Activated naive CD4-positive, alpha-beta T cell treated with anti-CD3 and anti-CD28 coated beads, Interleukin-2, amount 50 U/mL, for 24 hours (primary cell): ENCODE data around the gene PEPD.

Experiments used
- H3K27ac Mint-ChIP-seq: one replicate; pipeline ENCODE4 v1.8.0; 2021; ENCODE audit warnings: mild to moderate bottlenecking, mixed read lengths
- H3K27me3 Mint-ChIP-seq: one replicate; pipeline ENCODE4 v1.8.0; 2021; ENCODE audit warnings: mixed read lengths
- H3K36me3 Mint-ChIP-seq: one replicate; pipeline ENCODE4 v1.8.0; 2021; ENCODE audit warnings: mixed read lengths
- H3K4me1 Mint-ChIP-seq: one replicate; pipeline ENCODE4 v1.8.0; 2021; ENCODE audit warnings: mixed read lengths
- H3K4me3 Mint-ChIP-seq: one replicate; pipeline ENCODE4 v1.8.0; 2021; ENCODE audit warnings: mild to moderate bottlenecking, mixed read lengths
- H3K9me3 Mint-ChIP-seq: one replicate; pipeline ENCODE4 v1.8.0; 2021; ENCODE audit warnings: mixed read lengths

PEPD gene

GRCh38 chr19:33553530-33554310 lies 32.1 kb upstream of the PEPD start:
- Mint-ChIP-seq H3K4me1 (no peaks in the 10 kb centered on the region), H3K27me3 (no peaks in the 10 kb centered on the region), H3K9me3 (no peaks in the 10 kb centered on the region), H3K4me3 (no peak overlapping the region), H3K27ac (no peak overlapping the region), H3K36me3 (no peaks in the 10 kb centered on the region)

GRCh38 chr19:33552928-33553279 lies 31.3 kb upstream of the PEPD start:
- H3K4me3 Mint-ChIP-seq = no peak overlapping the region
- H3K9me3 Mint-ChIP-seq = no peaks in the 10 kb centered on the region

GRCh38 chr19:33552191-33552927 lies 30.8 kb upstream of the PEPD start:
- no peaks in the 10 kb centered on the region for H3K9me3 Mint-ChIP-seq
- no peak overlapping the region for H3K27ac Mint-ChIP-seq
- H3K4me1 Mint-ChIP-seq = no peaks in the 10 kb centered on the region
- H3K27me3 Mint-ChIP-seq = no peaks in the 10 kb centered on the region
- no peak overlapping the region for H3K4me3 Mint-ChIP-seq
- H3K36me3 Mint-ChIP-seq = no peaks in the 10 kb centered on the region

More at GRCh38 chr19:33552928-33553279, 31.3 kb upstream of the PEPD start:
- no peaks in the 10 kb centered on the region for H3K27me3 Mint-ChIP-seq
- no peaks in the 10 kb centered on the region for H3K4me1 Mint-ChIP-seq
- H3K36me3 Mint-ChIP-seq = no peaks in the 10 kb centered on the region
- no peak overlapping the region for H3K27ac Mint-ChIP-seq

- no peaks in the 10 kb centered on the region for H3K9me3 Mint-ChIP-seq
- H3K27ac Mint-ChIP-seq = no peak overlapping the region
- no peak overlapping the region for H3K4me3 Mint-ChIP-seq
- no peaks in the 10 kb centered on the region for H3K36me3 Mint-ChIP-seq
- no peaks in the 10 kb centered on the region for H3K27me3 Mint-ChIP-seq
- no peaks in the 10 kb centered on the region for H3K4me1 Mint-ChIP-seq
These were observed 30.1 kb upstream of the PEPD start for GRCh38 chr19:33551676-33552075.

GRCh38 chr19:33550768-33551167 lies 29.2 kb upstream of the PEPD start:
- H3K9me3 Mint-ChIP-seq = no peaks in the 10 kb centered on the region
- H3K36me3 Mint-ChIP-seq = no peaks in the 10 kb centered on the region
- no peak overlapping the region for H3K4me3 Mint-ChIP-seq
- H3K27ac Mint-ChIP-seq = no peak overlapping the region
- no peaks in the 10 kb centered on the region for H3K27me3 Mint-ChIP-seq
- no peaks in the 10 kb centered on the region for H3K4me1 Mint-ChIP-seq

GRCh38 chr19:33547676-33548075 lies 26.1 kb upstream of the PEPD start:
- Mint-ChIP-seq H3K36me3 (no peaks in the 10 kb centered on the region), H3K4me1 (no peaks in the 10 kb centered on the region), H3K4me3 (no peak overlapping the region), H3K27ac (no peak overlapping the region), H3K9me3 (no peaks in the 10 kb centered on the region), H3K27me3 (peaks cover 1% of the 10 kb centered on the region)

GRCh38 chr19:33546656-33547055 lies 25.1 kb upstream of the PEPD start:
- no peak overlapping the region for H3K4me3 Mint-ChIP-seq
- H3K27ac Mint-ChIP-seq = no peak overlapping the region
- H3K36me3 Mint-ChIP-seq = no peaks in the 10 kb centered on the region
- H3K9me3 Mint-ChIP-seq = no peaks in the 10 kb centered on the region
- no peaks in the 10 kb centered on the region for H3K4me1 Mint-ChIP-seq
- H3K27me3 Mint-ChIP-seq = peaks cover 4% of the 10 kb centered on the region

GRCh38 chr19:33545217-33545981 lies 23.8 kb upstream of the PEPD start:
- H3K9me3 Mint-ChIP-seq = no peaks in the 10 kb centered on the region
- no peak overlapping the region for H3K27ac Mint-ChIP-seq
- no peak overlapping the region for H3K4me3 Mint-ChIP-seq
- no peaks in the 10 kb centered on the region for H3K4me1 Mint-ChIP-seq
- H3K27me3 Mint-ChIP-seq = peaks cover 8% of the 10 kb centered on the region
- no peaks in the 10 kb centered on the region for H3K36me3 Mint-ChIP-seq

- Mint-ChIP-seq H3K9me3 (no peaks in the 10 kb centered on the region), H3K27me3 (peaks cover 11% of the 10 kb centered on the region), H3K27ac (no peak overlapping the region)
These were observed 13.6 kb upstream of the PEPD start for GRCh38 chr19:33535226-33535625.

GRCh38 chr19:33532859-33533460 lies 11.4 kb upstream of the PEPD start:
- Mint-ChIP-seq H3K4me1 (no peaks in the 10 kb centered on the region), H3K36me3 (no peaks in the 10 kb centered on the region), H3K4me3 (no peak overlapping the region), H3K9me3 (no peaks in the 10 kb centered on the region), H3K27me3 (peaks cover 13% of the 10 kb centered on the region), H3K27ac (no peak overlapping the region)

More at GRCh38 chr19:33535226-33535625, 13.6 kb upstream of the PEPD start:
- Mint-ChIP-seq H3K4me1 (no peaks in the 10 kb centered on the region), H3K36me3 (no peaks in the 10 kb centered on the region), H3K4me3 (no peak overlapping the region)

GRCh38 chr19:33530842-33531241 lies 9.3 kb upstream of the PEPD start:
- Mint-ChIP-seq H3K4me3 (no peak overlapping the region), H3K9me3 (no peaks in the 10 kb centered on the region), H3K4me1 (no peaks in the 10 kb centered on the region), H3K27me3 (peaks cover 10% of the 10 kb centered on the region), H3K36me3 (no peaks in the 10 kb centered on the region), H3K27ac (no peak overlapping the region)

GRCh38 chr19:33530296-33530695 lies 8.7 kb upstream of the PEPD start:
- no peak overlapping the region for H3K27ac Mint-ChIP-seq
- no peaks in the 10 kb centered on the region for H3K36me3 Mint-ChIP-seq
- no peak overlapping the region for H3K4me3 Mint-ChIP-seq
- peaks cover 10% of the 10 kb centered on the region for H3K27me3 Mint-ChIP-seq
- no peaks in the 10 kb centered on the region for H3K4me1 Mint-ChIP-seq
- H3K9me3 Mint-ChIP-seq = no peaks in the 10 kb centered on the region

GRCh38 chr19:33529094-33529676 lies 7.6 kb upstream of the PEPD start:
- Mint-ChIP-seq H3K4me1 (no peaks in the 10 kb centered on the region), H3K36me3 (no peaks in the 10 kb centered on the region), H3K27me3 (peaks cover 8% of the 10 kb centered on the region), H3K4me3 (no peak overlapping the region), H3K9me3 (no peaks in the 10 kb centered on the region), H3K27ac (no peak overlapping the region)

- Mint-ChIP-seq H3K36me3 (no peaks in the 10 kb centered on the region), H3K27me3 (peaks cover 7% of the 10 kb centered on the region), H3K4me3 (no peak overlapping the region), H3K27ac (no peak overlapping the region), H3K9me3 (no peaks in the 10 kb centered on the region), H3K4me1 (no peaks in the 10 kb centered on the region)
These were observed 6.8 kb upstream of the PEPD start for GRCh38 chr19:33528404-33528803.

GRCh38 chr19:33527125-33527524 lies 5.5 kb upstream of the PEPD start:
- Mint-ChIP-seq H3K9me3 (no peaks in the 10 kb centered on the region), H3K4me3 (no peak overlapping the region), H3K27ac (no peak overlapping the region), H3K4me1 (peaks cover 4% of the 10 kb centered on the region), H3K36me3 (no peaks in the 10 kb centered on the region), H3K27me3 (peaks cover 7% of the 10 kb centered on the region)
